Neural progenitor cell (in vitro differentiated cells): ENCODE data around the gene AUTS2.

Experiments
- EZH2 ChIP-seq: fragments of 200-600 bp; sonication (generic); IDR thresholded peaks from 2 replicates; pipeline ENCODE4 v1.6.1; 2017; ENCODE audit warnings: antibody characterized with exemption, mild to moderate bottlenecking, moderate library complexity
- EZH2phosphoT487 ChIP-seq: fragments of 200-600 bp; sonication (generic); IDR thresholded peaks from 2 replicates; pipeline ENCODE4 v1.6.1; 2017; ENCODE audit warnings: antibody characterized with exemption
- TF ChIP-seq, protein P1 (sequence below): fragments of 200-600 bp; sonication (generic); IDR thresholded peaks from 2 replicates; pipeline ENCODE4 v1.5.1; 2017; ENCODE audit warnings: antibody characterized with exemption, mild to moderate bottlenecking

DNA sequence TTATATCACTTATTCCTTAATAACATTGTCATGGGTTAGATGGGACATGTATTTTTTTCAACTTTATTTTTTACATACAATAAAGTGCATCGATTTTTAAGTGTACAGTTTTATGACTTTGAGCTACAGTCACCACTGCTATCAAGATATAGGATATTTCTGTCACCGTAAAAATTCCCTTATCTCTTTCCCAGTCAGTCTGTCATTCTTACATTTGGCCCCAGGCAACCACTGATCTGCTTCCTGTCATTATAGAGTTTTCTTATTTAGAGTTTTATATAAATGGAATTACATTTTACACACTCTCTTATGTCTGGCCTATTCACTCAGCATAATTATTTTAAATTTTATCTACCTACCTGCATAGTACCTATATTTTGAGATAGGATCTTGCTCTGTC, 145.2 kb downstream of the AUTS2 start:
- TF ChIP-seq, protein P1, sequence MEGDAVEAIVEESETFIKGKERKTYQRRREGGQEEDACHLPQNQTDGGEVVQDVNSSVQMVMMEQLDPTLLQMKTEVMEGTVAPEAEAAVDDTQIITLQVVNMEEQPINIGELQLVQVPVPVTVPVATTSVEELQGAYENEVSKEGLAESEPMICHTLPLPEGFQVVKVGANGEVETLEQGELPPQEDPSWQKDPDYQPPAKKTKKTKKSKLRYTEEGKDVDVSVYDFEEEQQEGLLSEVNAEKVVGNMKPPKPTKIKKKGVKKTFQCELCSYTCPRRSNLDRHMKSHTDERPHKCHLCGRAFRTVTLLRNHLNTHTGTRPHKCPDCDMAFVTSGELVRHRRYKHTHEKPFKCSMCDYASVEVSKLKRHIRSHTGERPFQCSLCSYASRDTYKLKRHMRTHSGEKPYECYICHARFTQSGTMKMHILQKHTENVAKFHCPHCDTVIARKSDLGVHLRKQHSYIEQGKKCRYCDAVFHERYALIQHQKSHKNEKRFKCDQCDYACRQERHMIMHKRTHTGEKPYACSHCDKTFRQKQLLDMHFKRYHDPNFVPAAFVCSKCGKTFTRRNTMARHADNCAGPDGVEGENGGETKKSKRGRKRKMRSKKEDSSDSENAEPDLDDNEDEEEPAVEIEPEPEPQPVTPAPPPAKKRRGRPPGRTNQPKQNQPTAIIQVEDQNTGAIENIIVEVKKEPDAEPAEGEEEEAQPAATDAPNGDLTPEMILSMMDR = no peak
- no peak for TF ChIP-seq EZH2
- no peak for TF ChIP-seq EZH2phosphoT487
